SJSA1 (cell line): ENCODE results near the gene USF2. TPM values are rescaled to one million over a fixed set of nuclear protein-coding genes. Genes with fewer than 3 reads are reported as not detected.

Experiments
- DNase-seq, 2 experiments: peaks; one replicate each; pipeline ENCODE4 v3.0.0-alpha.2; 2015 to 2020; ENCODE audit warnings: low spot score in 2 of 2, low read depth in 1 of 2
- H3K27ac ChIP-seq: fragments of 250-450 bp; sonication (Bioruptor Pico); 2 replicates; pipeline ENCODE4 v1.5.1; 2020; ENCODE audit warnings: mild to moderate bottlenecking, moderate library complexity
- H3K27me3 ChIP-seq: fragments of 250-450 bp; sonication (Bioruptor Pico); replicated peaks from 2 replicates; pipeline ENCODE4 v1.5.1; 2020; ENCODE audit warnings: mild to moderate bottlenecking, moderate library complexity
- H3K36me3 ChIP-seq: fragments of 250-450 bp; sonication (Bioruptor Pico); 2 replicates; pipeline ENCODE4 v1.5.1; 2020; ENCODE audit warnings: mild to moderate bottlenecking
- H3K4me1 ChIP-seq: fragments of 250-450 bp; sonication (Bioruptor Pico); replicated peaks from 2 replicates; pipeline ENCODE4 v1.6.1; 2021; ENCODE audit warnings: mild to moderate bottlenecking
- H3K4me3 ChIP-seq: fragments of 250-450 bp; sonication (Bioruptor Pico); 2 replicates; pipeline ENCODE4 v1.5.1; 2020; ENCODE audit warnings: mild to moderate bottlenecking
- H3K9me3 ChIP-seq: fragments of 250-450 bp; sonication (Bioruptor Pico); replicated peaks from 2 replicates; pipeline ENCODE4 v1.5.1; 2020; ENCODE audit warnings: mild to moderate bottlenecking
- total RNA-seq: library from RNA; depleted of rRNA; stranded (reverse); fragments of >200 nt; shearing (Covaris generic); gene quantifications from 2 replicates; pipeline ENCODE4 v1.2.3, GENCODE V29; 2014

Gene USF2
- total RNA-seq, 1 experiment from 2014 or later = 60.3 TPM

DNA sequence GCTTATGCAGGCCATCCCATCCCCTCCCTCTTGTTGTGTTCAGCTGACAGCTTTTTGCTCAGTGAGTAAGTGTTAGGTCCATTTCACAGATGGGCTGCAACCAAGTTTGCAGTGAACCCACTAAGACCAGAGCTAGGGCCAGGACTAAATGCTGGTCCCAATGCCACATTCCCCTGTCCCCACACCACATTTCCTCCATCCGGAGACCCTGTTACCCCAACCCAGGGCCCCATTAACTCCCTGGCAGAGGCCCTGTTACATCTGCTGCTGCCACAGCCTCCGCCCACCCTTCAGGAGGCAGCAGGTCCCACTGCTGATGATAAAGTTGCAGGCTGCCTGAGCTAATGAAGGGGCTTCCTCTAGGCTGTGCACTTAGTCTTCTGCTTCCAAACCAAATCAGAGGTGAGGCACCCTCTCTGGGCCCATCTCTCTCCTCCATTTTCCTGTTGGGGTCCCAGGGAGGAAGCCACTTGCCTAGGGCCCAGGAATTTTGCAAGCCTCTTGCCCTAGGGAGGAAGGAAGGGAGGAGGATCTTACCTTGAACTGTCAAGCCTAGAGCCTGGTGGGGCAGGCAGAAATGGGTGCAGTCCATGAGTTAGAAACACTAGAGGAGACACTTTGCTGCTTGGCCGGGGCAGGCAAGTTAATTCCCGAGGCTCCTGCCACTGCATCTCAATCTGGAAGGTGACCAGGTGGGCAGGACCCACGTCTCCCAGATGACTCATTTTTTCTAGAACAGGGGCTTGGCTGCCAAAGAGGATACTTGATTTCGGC, 3.4 kb upstream of the USF2 start:
- Histone ChIP-seq H3K4me3 (no peak overlapping the region), H3K36me3 (peaks cover 18% of the 10 kb centered on the region), H3K4me1 (peaks cover 18% of the 10 kb centered on the region), H3K27me3 (peaks cover 20% of the 10 kb centered on the region), H3K9me3 (no peaks in the 10 kb centered on the region), H3K27ac (no peak overlapping the region)
- peak in 1 of 2 experiments; percentile 19 for DNase-seq

DNA sequence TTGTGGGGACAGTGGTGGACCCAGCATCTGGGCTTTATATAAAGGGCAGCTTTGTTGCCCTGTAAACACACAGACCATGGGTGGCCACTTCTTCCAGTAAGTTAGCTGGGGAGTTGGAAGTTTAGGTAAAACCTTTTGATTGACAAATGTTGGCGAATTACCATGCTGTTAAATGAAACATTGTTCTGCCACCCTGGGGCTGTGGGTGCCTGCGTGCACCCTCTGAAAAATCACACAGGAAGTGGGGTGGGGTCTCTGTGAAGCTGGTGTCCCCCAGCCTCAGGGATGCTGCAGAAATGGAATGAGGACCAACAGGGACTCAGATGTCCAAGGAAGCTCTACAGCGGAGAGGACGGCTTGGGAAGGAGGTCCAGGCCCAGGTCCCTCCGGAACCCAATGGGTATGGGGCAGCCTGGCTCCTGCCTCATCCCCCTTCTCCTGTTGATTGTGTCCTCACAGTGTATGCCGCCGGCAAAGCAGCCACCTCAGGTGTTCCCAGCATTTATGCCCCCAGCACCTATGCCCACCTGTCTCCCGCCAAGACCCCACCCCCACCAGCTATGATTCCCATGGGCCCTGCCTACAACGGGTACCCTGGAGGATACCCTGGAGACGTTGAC, 2.8 kb upstream of the USF2 start:
- H3K9me3 ChIP-seq = no peaks in the 10 kb centered on the region
- peaks cover 25% of the 10 kb centered on the region for H3K36me3 ChIP-seq
- H3K4me1 ChIP-seq = peaks cover 18% of the 10 kb centered on the region
- no peak overlapping the region for H3K4me3 ChIP-seq
- peak in 1 of 2 experiments; percentile 28 for DNase-seq
- no peak overlapping the region for H3K27ac ChIP-seq
- peaks cover 14% of the 10 kb centered on the region for H3K27me3 ChIP-seq

DNA sequence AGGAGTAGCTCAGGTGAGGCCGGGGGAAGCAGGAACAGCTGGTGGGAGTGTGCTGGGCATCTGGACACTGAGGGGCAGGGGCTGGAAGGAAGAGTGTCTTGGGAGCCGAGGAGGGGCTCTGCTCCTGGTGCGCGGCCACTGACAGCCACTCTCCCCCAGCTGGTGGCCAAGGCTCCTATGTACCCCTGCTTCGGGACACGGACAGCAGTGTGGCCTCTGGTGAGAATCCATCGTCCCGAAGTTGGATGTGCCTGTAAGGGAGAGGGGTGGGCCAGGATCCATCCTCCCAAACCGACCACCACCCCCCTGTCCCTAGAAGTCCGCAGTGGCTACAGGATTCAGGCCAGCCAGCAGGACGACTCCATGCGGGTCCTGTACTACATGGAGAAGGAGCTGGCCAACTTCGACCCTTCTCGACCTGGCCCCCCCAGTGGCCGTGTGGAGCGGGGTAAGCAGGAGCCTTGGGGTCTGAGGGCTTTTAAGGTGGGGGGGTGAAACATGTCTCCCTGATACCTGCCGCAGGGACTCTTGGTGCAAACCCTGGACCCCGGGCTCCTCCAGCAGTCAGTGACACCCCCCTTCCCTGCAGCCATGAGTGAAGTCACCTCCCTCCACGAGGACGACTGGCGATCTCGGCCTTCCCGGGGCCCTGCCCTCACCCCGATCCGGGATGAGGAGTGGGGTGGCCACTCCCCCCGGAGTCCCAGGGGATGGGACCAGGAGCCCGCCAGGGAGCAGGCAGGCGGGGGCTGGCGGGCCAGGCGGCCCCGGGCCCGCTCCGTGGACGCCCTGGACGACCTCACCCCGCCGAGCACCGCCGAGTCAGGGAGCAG, 2.0 kb upstream of the USF2 start:
- Histone ChIP-seq H3K27ac (peak overlapping the region; percentile 43; the same call in 1 of the 2 replicates), H3K4me1 (peaks cover 18% of the 10 kb centered on the region), H3K27me3 (peaks cover 12% of the 10 kb centered on the region), H3K4me3 (peak overlapping the region; percentile 85), H3K36me3 (peaks cover 32% of the 10 kb centered on the region), H3K9me3 (no peaks in the 10 kb centered on the region)
- DNase-seq = no peak

DNA sequence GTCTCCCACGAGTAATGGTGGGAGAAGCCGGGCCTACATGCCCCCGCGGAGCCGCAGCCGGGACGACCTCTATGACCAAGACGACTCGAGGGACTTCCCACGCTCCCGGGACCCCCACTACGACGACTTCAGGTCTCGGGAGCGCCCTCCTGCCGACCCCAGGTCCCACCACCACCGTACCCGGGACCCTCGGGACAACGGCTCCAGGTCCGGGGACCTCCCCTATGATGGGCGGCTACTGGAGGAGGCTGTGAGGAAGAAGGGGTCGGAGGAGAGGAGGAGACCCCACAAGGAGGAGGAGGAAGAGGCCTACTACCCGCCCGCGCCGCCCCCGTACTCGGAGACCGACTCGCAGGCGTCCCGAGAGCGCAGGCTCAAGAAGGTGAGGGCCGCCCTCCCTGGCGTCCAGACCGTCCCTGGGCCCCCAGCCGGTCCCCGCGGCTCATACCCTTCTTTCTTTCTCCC, 1.4 kb upstream of the USF2 start:
- no peaks in the 10 kb centered on the region for H3K9me3 ChIP-seq
- H3K27me3 ChIP-seq = peaks cover 9% of the 10 kb centered on the region
- DNase-seq = peak in 1 of 2 experiments; percentile 32
- peaks cover 39% of the 10 kb centered on the region for H3K36me3 ChIP-seq
- peak overlapping the region; percentile 85 for H3K4me3 ChIP-seq
- peaks cover 18% of the 10 kb centered on the region for H3K4me1 ChIP-seq
- H3K27ac ChIP-seq = peak overlapping the region; percentile 43

DNA sequence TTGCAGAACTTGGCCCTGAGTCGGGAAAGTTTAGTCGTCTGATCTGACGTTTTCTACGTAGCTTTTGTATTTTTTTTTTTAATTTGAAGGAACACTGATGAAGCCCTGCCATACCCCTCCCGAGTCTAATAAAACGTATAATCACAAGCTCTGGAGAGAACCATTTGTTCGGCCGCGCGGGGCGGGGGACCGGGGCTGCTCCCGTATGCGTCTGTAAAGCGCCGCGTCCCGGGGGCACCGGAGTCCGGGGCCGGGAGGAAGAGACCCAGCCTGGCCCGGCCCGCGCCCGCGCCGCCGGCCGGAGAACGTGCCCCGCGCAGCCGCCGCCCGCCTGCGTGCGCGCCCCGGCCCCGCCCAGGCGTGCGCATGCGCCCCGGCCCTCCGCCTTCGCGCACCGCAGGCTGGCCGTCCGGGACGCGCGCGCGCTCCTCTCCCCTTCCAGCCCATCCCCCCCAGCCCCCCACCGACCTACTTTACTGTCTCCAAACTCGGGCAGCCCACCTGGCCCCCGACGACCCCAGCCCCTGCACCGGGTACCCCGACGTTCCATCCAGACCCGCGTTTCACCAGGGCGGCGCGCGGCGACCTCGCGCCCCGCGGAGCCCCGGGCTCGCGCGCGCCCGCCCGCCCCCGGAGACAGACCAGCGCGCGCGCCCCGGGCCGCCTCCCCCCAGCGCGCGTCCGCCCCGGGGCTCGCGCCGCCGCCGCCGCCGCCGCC, 785 bp upstream of the USF2 start:
- no peaks in the 10 kb centered on the region for H3K9me3 ChIP-seq
- peaks cover 3% of the 10 kb centered on the region; the same call in 1 of the 2 replicates for H3K27me3 ChIP-seq
- DNase-seq = peak; percentile 63 to 67
- H3K4me1 ChIP-seq = peaks cover 18% of the 10 kb centered on the region
- H3K27ac ChIP-seq = peak overlapping the region; percentile 43
- peak overlapping the region; percentile 85 for H3K4me3 ChIP-seq
- H3K36me3 ChIP-seq = peaks cover 41% of the 10 kb centered on the region

DNA sequence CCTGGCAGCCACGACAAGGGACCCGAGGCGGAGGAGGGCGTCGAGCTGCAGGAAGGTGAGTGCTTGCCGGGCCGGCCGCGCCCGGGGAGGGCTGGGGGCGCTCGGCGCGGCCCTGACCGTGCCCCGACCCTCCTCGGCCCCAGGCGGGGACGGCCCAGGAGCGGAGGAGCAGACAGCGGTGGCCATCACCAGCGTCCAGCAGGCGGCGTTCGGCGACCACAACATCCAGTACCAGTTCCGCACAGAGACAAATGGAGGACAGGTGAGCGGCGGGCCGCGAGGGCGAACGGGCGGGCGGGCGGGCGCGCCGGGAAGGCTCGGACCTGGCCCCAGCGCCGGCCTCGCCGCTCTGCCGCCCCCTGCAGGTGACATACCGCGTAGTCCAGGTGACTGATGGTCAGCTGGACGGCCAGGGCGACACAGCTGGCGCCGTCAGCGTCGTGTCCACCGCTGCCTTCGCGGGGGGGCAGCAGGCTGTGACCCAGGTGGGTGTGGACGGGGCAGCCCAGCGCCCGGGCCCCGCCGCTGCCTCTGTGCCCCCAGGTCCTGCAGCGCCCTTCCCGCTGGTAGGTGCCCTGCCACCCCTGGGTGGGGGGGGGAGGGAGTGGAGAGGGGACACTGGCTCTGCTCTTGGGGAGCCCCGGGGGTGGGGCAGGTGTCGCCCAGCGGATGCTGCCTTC, 816 bp downstream of the USF2 start:
- Histone ChIP-seq H3K4me3 (peak overlapping the region; percentile 85), H3K27me3 (no peaks in the 10 kb centered on the region), H3K27ac (peak overlapping the region; percentile 62), H3K4me1 (peaks cover 18% of the 10 kb centered on the region), H3K36me3 (peaks cover 47% of the 10 kb centered on the region), H3K9me3 (no peaks in the 10 kb centered on the region)
- peak; percentile 65 to 86 for DNase-seq

DNA sequence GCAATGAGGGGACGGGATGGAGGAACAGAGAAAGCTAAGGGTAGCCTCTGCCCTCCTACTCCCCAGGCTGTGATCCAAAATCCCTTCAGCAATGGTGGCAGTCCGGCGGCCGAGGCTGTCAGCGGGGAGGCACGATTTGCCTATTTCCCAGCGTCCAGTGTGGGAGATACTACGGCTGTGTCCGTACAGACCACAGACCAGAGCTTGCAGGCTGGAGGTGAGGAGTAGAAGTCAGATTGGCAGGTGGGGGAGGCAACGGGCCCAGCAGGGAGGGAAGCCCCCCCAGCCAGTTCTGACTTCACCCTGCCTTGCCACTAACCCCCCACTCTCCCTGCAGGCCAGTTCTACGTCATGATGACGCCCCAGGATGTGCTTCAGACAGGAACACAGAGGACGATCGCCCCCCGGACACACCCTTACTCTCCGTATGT, 1.6 kb downstream of the USF2 start:
- no peak overlapping the region for H3K27ac ChIP-seq
- peaks cover 47% of the 10 kb centered on the region for H3K36me3 ChIP-seq
- H3K27me3 ChIP-seq = no peaks in the 10 kb centered on the region
- no peak for DNase-seq
- peaks cover 18% of the 10 kb centered on the region for H3K4me1 ChIP-seq
- no peak overlapping the region for H3K4me3 ChIP-seq
- H3K9me3 ChIP-seq = no peaks in the 10 kb centered on the region

DNA sequence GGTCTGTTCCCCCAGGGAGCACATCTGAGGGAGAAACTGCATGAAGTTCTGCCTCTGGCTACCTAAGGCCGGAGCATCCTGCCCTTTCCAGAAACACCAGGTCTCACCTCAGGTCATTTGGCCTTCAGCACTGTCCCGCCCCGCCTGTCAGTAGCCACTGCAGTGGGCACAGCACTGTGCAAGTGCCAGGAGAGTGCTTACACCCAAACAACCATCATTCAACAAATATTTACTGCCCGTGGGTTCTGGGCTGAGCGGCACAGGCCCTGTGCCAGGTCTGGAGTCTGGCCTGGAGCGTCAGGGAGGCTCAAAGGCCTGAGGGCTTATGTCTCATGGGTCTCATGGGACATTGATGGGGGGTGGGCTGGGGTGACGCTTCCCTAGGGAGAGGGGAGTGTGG, 2.8 kb downstream of the USF2 start:
- Histone ChIP-seq H3K9me3 (no peaks in the 10 kb centered on the region), H3K36me3 (peaks cover 46% of the 10 kb centered on the region)

DNA sequence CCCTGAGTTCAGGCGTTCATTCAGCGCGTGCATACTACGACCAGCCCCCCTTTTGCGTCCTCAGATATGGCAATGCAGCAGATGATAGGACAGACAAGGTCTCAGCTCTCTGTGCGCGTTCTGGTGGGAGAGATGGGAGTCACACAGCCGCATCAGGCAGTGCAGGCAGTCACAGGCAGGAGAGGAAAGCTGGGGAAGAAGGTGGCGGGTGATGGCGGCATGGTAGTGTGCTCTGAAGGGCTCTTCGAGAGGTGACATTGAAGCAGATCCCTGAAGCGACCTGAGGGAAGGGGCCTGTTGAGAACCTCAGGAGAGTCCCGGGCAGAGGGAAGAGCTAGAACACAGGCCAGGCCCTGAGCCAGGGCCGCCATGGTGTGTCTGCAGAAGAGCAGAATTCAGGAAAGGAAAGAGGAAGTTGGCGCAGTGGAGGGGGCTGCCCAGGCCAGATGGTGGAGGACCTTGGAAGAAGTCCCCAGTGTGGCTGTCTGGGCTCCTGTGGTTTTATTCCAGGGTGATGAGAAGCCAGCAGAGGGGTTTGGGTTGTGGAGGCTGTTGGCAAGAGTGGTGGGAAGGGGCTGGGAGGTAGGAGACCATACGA, 3.5 kb downstream of the USF2 start:
- H3K4me3 ChIP-seq = no peak overlapping the region

More for the DNA sequence above, 2.8 kb downstream of the USF2 start:
- Histone ChIP-seq H3K27me3 (no peaks in the 10 kb centered on the region), H3K4me1 (peaks cover 16% of the 10 kb centered on the region), H3K27ac (no peak overlapping the region), H3K4me3 (no peak overlapping the region)
- DNase-seq = no peak

DNA sequence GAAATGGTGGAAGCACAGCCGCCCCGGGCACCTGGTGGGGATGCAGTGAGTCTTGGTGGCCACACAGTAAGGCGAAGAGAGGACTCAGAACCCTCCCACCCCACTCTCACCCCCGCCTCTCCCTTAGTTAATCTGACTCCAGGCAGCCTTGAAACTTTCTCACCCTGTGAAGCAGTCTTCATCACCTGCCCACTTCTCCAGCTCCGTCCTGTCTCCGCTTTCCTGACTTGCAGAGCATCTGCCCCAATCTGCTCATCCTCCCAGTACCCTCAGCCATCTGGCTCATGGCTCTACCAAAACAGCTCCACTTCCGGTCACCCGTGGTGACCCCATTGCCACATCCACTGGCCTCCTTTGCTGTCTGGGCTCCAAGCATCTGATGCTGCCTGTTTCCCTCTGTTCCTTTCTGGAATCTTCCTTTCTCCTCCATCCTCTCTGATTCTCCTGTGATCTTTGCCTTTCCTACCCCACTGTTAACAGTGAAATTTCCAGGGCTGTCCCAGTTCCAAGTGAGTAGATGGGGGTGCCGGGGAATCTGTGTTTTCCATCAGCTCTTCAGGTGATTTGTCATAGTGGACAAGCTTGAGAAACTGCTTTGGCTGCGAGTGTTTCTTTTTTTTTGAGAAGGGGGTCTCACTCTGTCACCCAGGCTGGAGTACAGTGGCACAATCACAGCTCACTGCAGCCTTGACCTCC, 4.3 kb downstream of the USF2 start:
- Histone ChIP-seq H3K4me3 (no peak overlapping the region), H3K27me3 (no peaks in the 10 kb centered on the region), H3K27ac (no peak overlapping the region), H3K4me1 (peaks cover 7% of the 10 kb centered on the region), H3K36me3 (peaks cover 44% of the 10 kb centered on the region), H3K9me3 (no peaks in the 10 kb centered on the region)
- DNase-seq = no peak

More for the DNA sequence above, 3.5 kb downstream of the USF2 start:
- no peak overlapping the region for H3K27ac ChIP-seq
- no peaks in the 10 kb centered on the region for H3K27me3 ChIP-seq
- H3K36me3 ChIP-seq = peaks cover 46% of the 10 kb centered on the region
- DNase-seq = no peak
- H3K9me3 ChIP-seq = no peaks in the 10 kb centered on the region
- peaks cover 10% of the 10 kb centered on the region for H3K4me1 ChIP-seq

DNA sequence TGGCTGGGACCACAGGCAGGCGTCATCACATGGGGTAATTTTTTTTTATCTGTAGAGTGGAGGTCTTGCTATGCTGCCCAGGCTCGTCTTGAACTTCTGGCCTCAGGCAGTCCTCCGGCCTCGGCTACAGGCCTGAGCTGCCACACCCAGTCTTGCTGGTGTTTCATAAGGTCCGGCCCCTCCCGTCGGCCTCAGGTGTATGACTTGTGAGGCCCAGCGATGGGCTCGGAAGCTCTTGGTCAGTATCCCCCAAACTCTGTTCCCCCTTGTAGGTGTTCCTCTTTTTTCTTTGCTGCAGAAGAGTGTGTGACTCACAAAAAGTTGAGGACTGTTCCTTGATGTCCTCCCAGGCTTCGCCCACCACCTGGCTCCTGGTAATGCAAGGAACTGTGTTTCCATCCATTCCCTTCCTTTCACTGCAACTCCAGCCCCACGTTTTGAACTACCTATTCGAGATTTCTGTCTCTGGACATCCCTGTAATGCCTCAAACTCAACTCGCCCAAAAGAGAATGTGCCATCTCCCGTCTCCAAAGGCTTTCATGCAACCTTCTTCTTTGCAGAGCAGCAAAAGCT, 5.0 kb downstream of the USF2 start:
- H3K36me3 ChIP-seq = peaks cover 48% of the 10 kb centered on the region
- no peaks in the 10 kb centered on the region for H3K27me3 ChIP-seq
- no peak for DNase-seq
- H3K4me1 ChIP-seq = peaks cover 7% of the 10 kb centered on the region
- no peak overlapping the region for H3K4me3 ChIP-seq
- no peaks in the 10 kb centered on the region for H3K9me3 ChIP-seq
- no peak overlapping the region for H3K27ac ChIP-seq

DNA sequence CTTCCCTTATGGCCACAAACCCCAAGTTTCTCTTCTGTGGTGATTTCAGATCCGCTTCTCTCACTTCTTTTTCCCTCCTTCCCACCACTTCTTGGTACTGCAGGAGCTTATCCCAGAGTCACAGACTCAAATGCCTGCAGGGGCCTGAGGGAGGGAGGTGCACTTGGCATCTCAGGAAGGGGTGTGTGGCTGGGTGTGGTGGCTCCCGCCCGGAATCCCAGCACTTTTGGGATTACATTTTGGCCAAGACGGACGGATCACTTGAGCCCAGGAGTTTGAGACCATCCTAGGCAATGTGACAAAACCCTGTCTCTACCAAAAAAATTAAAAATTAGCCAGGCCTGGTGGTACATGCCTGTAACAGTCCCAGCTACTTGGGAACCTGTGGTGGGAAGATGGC, 5.6 kb downstream of the USF2 start:
- no peak for DNase-seq
- Histone ChIP-seq H3K4me3 (no peak overlapping the region), H3K36me3 (peaks cover 53% of the 10 kb centered on the region), H3K27ac (no peak overlapping the region), H3K4me1 (peaks cover 7% of the 10 kb centered on the region), H3K9me3 (no peaks in the 10 kb centered on the region), H3K27me3 (no peaks in the 10 kb centered on the region)
